MM.1S (cell line): ENCODE data around the gene SAMHD1.

Experiments
- DNase-seq: peaks from one replicate; pipeline ENCODE4 v3.0.0-alpha.2; 2015
- H2AFZ ChIP-seq: fragments of 300-600 bp; sonication (generic); 2 replicates; pipeline ENCODE4 v1.6.0; 2016; ENCODE audit warnings: antibody characterized with exemption, low read length
- H3F3A ChIP-seq: fragments of 300-600 bp; sonication (generic); 2 replicates; pipeline ENCODE4 v1.6.1; 2016; ENCODE audit warnings: mild to moderate bottlenecking, antibody characterized with exemption, low read length, moderate library complexity, mixed read lengths; ENCODE audit not compliant: insufficient read depth
- H3K27ac ChIP-seq: fragments of 300-600 bp; sonication (generic); 2 replicates; pipeline ENCODE4 v1.5.1; 2016; ENCODE audit warnings: mild to moderate bottlenecking, low read length
- H3K27me3 ChIP-seq: fragments of 300-600 bp; sonication (generic); replicated peaks from 2 replicates; pipeline ENCODE4 v1.6.0; 2016; ENCODE audit warnings: low read length; ENCODE audit not compliant: insufficient read depth
- H3K36me3 ChIP-seq: fragments of 300-600 bp; sonication (generic); replicated peaks from 2 replicates; pipeline ENCODE4 v1.6.1; 2016; ENCODE audit warnings: mild to moderate bottlenecking, low read length, mixed read lengths; ENCODE audit not compliant: insufficient read depth
- H3K4me1 ChIP-seq: fragments of 300-600 bp; sonication (generic); 2 replicates; pipeline ENCODE4 v1.6.1; 2016; ENCODE audit warnings: low read length, mixed read lengths
- H3K4me2 ChIP-seq: fragments of 300-600 bp; sonication (generic); 2 replicates; pipeline ENCODE4 v1.6.0; 2016; ENCODE audit warnings: low read depth, low read length
- H3K4me3 ChIP-seq: fragments of 300-600 bp; sonication (generic); 2 replicates; pipeline ENCODE4 v1.5.1; 2016; ENCODE audit warnings: low read length, mixed read lengths
- H3K79me2 ChIP-seq: fragments of 300-600 bp; sonication (generic); 2 replicates; pipeline ENCODE4 v1.6.1; 2016; ENCODE audit warnings: mixed run types, low read length, mixed read lengths
- H3K9ac ChIP-seq: fragments of 300-600 bp; sonication (generic); 2 replicates; pipeline ENCODE4 v1.6.1; 2016; ENCODE audit warnings: low read length, mixed read lengths
- H3K9me2 ChIP-seq: fragments of 300-600 bp; sonication (generic); replicated peaks from 2 replicates; pipeline ENCODE4 v1.6.1; 2016; ENCODE audit warnings: mild to moderate bottlenecking, low read length, mixed read lengths; ENCODE audit not compliant: insufficient read depth
- H3K9me3 ChIP-seq: fragments of 300-600 bp; sonication (generic); replicated peaks from 2 replicates; pipeline ENCODE4 v1.6.1; 2016; ENCODE audit warnings: mild to moderate bottlenecking, low read length, mixed read lengths; ENCODE audit not compliant: insufficient read depth
- H4K20me1 ChIP-seq: fragments of 300-600 bp; sonication (generic); 2 replicates; pipeline ENCODE4 v1.6.1; 2016; ENCODE audit warnings: mild to moderate bottlenecking, low read length, moderate library complexity, mixed read lengths; ENCODE audit not compliant: insufficient read depth
- EZH2 ChIP-seq: fragments of 300-600 bp; sonication (generic); optimal IDR thresholded peaks from 2 replicates; pipeline ENCODE3; 2017; ENCODE audit warnings: low read depth, mild to moderate bottlenecking, antibody characterized with exemption, low read length, mixed read lengths
- EZH2phosphoT487 ChIP-seq: fragments of 300-600 bp; sonication (generic); IDR thresholded peaks from 2 replicates; pipeline ENCODE4 v1.6.1; 2018; ENCODE audit warnings: antibody characterized with exemption, low read length
- TF ChIP-seq, protein P1 (sequence below): fragments of 300-600 bp; sonication (generic); IDR thresholded peaks from 2 replicates; pipeline ENCODE4 v1.5.1; 2016; ENCODE audit warnings: antibody characterized with exemption, low read length, mixed read lengths

Gene SAMHD1

DNA sequence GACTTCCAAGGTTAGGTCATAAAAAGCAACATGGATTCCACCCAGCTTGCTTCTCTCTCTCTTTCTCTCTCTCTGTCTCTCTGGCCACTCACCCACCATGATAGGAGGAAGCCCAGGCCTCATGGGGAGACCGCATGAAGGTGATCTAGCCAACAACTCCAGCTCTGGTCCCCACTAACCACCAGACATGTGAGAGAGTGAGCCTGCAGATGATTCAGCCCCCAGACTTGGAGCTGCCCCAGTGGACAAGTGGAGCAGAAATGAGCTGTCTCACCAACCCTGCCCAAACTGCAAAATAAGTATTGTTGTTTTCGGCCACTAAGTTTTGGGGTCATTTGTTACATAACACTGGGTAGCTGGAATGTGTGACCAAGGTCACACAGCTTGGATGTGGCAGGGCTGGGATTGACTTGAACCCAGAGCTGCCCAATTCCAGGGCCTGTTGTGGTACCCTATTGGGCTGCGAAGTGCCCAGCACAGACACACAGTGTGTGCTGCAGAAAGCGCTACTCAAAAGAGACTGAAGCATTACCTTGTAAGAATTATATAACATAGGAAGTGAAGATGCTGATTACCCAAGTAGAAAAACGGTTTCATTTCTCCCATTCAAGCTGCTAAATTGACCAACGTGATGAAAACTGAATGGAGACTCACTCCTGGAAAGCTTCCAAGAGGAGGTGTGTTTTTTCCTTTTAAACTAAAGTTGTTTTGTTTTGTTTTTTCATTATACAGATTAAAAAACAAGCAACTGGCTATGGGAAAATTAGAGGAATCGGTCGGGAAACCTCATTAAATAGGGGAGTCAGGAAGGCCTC lies 84.6 kb downstream of the SAMHD1 start:
- TF ChIP-seq EZH2phosphoT487 (no peak), EZH2 (no peak)
- TF ChIP-seq, protein P1, sequence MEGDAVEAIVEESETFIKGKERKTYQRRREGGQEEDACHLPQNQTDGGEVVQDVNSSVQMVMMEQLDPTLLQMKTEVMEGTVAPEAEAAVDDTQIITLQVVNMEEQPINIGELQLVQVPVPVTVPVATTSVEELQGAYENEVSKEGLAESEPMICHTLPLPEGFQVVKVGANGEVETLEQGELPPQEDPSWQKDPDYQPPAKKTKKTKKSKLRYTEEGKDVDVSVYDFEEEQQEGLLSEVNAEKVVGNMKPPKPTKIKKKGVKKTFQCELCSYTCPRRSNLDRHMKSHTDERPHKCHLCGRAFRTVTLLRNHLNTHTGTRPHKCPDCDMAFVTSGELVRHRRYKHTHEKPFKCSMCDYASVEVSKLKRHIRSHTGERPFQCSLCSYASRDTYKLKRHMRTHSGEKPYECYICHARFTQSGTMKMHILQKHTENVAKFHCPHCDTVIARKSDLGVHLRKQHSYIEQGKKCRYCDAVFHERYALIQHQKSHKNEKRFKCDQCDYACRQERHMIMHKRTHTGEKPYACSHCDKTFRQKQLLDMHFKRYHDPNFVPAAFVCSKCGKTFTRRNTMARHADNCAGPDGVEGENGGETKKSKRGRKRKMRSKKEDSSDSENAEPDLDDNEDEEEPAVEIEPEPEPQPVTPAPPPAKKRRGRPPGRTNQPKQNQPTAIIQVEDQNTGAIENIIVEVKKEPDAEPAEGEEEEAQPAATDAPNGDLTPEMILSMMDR, result no peak

DNA sequence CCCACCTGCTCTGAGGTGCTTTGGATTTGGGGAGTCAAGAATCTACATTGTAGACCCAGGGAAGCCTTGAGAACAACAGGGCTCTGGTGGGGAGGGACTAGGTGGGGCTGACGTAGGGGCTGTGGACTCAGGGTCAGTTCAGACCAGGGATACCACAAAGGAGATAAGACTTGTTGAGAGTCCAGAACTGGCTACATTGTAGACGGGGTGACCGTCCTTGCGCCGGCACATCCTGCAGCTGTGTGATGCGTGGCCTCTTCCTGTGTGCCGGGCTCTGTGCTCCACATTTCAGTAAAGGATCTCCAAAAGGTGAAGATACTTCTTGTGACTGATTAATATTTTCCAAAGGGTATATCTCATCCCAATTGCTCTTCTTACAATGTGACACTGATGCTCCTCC lies 85.3 kb downstream of the SAMHD1 start:
- no peak overlapping the region for H3K27ac ChIP-seq
- DNase-seq, result no peak
- peaks cover 12% of the 10 kb centered on the region; the same call in 1 of the 2 replicates for H3F3A ChIP-seq
- H2AFZ ChIP-seq, result no peak overlapping the region
- H3K79me2 ChIP-seq, result peaks cover 12% of the 10 kb centered on the region; the same call in 1 of the 2 replicates
- no peaks in the 10 kb centered on the region for H3K9me2 ChIP-seq
- no peak overlapping the region for H3K4me2 ChIP-seq
- no peaks in the 10 kb centered on the region for H3K36me3 ChIP-seq
- TF ChIP-seq EZH2 (no peak), EZH2phosphoT487 (no peak)
- TF ChIP-seq, protein P1, result no peak
- H3K9ac ChIP-seq, result no peak overlapping the region
- H3K4me1 ChIP-seq, result peaks cover 7% of the 10 kb centered on the region
- H3K4me3 ChIP-seq, result no peak overlapping the region
- no peaks in the 10 kb centered on the region for H3K9me3 ChIP-seq
- no peaks in the 10 kb centered on the region for H3K27me3 ChIP-seq
- H4K20me1 ChIP-seq, result no peaks in the 10 kb centered on the region

More for the DNA sequence above, 84.6 kb downstream of the SAMHD1 start:
- no peak overlapping the region for H3K9ac ChIP-seq
- no peaks in the 10 kb centered on the region for H4K20me1 ChIP-seq
- H2AFZ ChIP-seq, result no peak overlapping the region
- no peak overlapping the region for H3K4me3 ChIP-seq
- H3K4me2 ChIP-seq, result no peak overlapping the region
- H3K9me2 ChIP-seq, result no peaks in the 10 kb centered on the region
- no peaks in the 10 kb centered on the region for H3K9me3 ChIP-seq
- H3K4me1 ChIP-seq, result peaks cover 7% of the 10 kb centered on the region
- peaks cover 8% of the 10 kb centered on the region; the same call in 1 of the 2 replicates for H3F3A ChIP-seq
- no peak overlapping the region for H3K27ac ChIP-seq
- no peaks in the 10 kb centered on the region for H3K27me3 ChIP-seq
- no peaks in the 10 kb centered on the region for H3K36me3 ChIP-seq
- H3K79me2 ChIP-seq, result peaks cover 6% of the 10 kb centered on the region; the same call in 1 of the 2 replicates
- no peak for DNase-seq

DNA sequence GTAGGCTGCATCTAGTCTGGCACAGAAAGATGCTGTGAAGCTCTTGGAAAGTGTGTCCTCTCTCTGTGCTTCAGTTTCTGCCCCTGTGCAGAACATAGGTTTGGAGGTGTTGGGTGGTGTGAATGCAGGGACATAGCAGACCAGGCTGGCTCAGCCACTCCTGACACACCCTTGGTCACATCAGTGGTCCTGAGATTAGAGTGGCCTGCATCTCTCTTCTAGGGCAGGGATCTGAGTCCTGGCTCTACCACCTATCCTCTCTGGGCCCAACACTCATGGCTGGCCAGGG lies 85.7 kb downstream of the SAMHD1 start:
- TF ChIP-seq EZH2 (no peak), EZH2phosphoT487 (no peak)
- TF ChIP-seq, protein P1, result no peak
- no peaks in the 10 kb centered on the region for H3K9me2 ChIP-seq
- no peaks in the 10 kb centered on the region for H3K36me3 ChIP-seq
- no peaks in the 10 kb centered on the region for H4K20me1 ChIP-seq
- H3K27ac ChIP-seq, result no peak overlapping the region
- H3K4me1 ChIP-seq, result peaks cover 7% of the 10 kb centered on the region
- no peak overlapping the region for H3K4me2 ChIP-seq
- no peak overlapping the region for H3K4me3 ChIP-seq
- H3F3A ChIP-seq, result peaks cover 14% of the 10 kb centered on the region; the same call in 1 of the 2 replicates
- H3K9me3 ChIP-seq, result no peaks in the 10 kb centered on the region
- no peak overlapping the region for H3K9ac ChIP-seq
- H3K79me2 ChIP-seq, result peaks cover 12% of the 10 kb centered on the region; the same call in 1 of the 2 replicates
- no peaks in the 10 kb centered on the region for H3K27me3 ChIP-seq
- DNase-seq, result no peak
- no peak overlapping the region for H2AFZ ChIP-seq
